Kidney (tissue), 14 donors: Measurements from ENCODE around the gene GARIN1A. TPM values are rescaled to one million over a fixed set of nuclear protein-coding genes. Genes with fewer than 3 reads are reported as not detected.

Source experiments
- DNase-seq, 5 donors: peaks; one replicate each; pipeline ENCODE4 v3.0.0-alpha.2; 2013 to 2020
- FAIRE-seq: peaks from 2 replicates; lab custom pipeline; 2012; peaks lifted over from hg19 to GRCh38; lab: Jason Lieb, UNC
- H3K27ac ChIP-seq, 2 donors: one replicate each; pipeline ENCODE4 v1.7.0; 2013; ENCODE audit warnings: low read depth in 2 of 2, low read length in 2 of 2, inconsistent platforms in 1 of 2
- H3K27me3 ChIP-seq: one replicate; pipeline ENCODE4 v1.7.1; 2013; ENCODE audit warnings: low read length, inconsistent platforms; ENCODE audit not compliant: control insufficient read depth, insufficient read depth
- H3K36me3 ChIP-seq, 3 donors: one replicate each; pipeline versions ENCODE4 v1.7.0 to v1.7.1; 2013; ENCODE audit warnings: low read length in 3 of 3, control low read depth in 1 of 3, inconsistent platforms in 1 of 3; ENCODE audit not compliant: insufficient read depth in 3 of 3, control insufficient read depth in 2 of 3
- H3K4me1 ChIP-seq, 3 donors: one replicate each; pipeline versions ENCODE4 v1.7.0 to v1.7.1; 2013; ENCODE audit warnings: low read length in 3 of 3, inconsistent platforms in 1 of 3, low read depth in 1 of 3; ENCODE audit not compliant: control insufficient read depth in 2 of 3, insufficient read depth in 2 of 3
- H3K4me3 ChIP-seq, 3 donors: one replicate each; pipeline versions ENCODE4 v1.7.0 to v1.8.1; 2013; ENCODE audit warnings: low read length in 3 of 3, control low read depth in 1 of 3, inconsistent platforms in 1 of 3
- H3K9ac ChIP-seq, 3 donors: one replicate each; pipeline versions ENCODE4 v1.7.0 to v1.7.1; 2013; ENCODE audit warnings: low read length in 3 of 3, control low read depth in 1 of 3, inconsistent platforms in 1 of 3
- H3K9me3 ChIP-seq, 3 donors: one replicate each; pipeline versions ENCODE4 v1.7.0 to v1.7.1; 2013; ENCODE audit warnings: low read length in 3 of 3, control low read depth in 1 of 3, inconsistent platforms in 1 of 3; ENCODE audit not compliant: control insufficient read depth in 2 of 3, insufficient read depth in 1 of 3
- intact Hi-C: fragments of 100-400 bp; cut with DNase I; formaldehyde crosslinking; loops from one replicate; pipeline ENCODE4 v1.11.1; 2022
- polyA plus RNA-seq: library from polyadenylated mRNA; stranded (reverse); fragments of 350-450 nt; fragmentation: Illumina TruSeq; extraction: RNeasy Lipid Tissue Mini Kit (QIAGEN cat#74804); gene quantifications from one replicate; pipeline ENCODE4 v1.2.3, GENCODE V29; 2014; ENCODE audit warnings: low read depth, low replicate concordance; ENCODE audit not compliant: insufficient read depth
- total RNA-seq: library from RNA; stranded (reverse); fragmentation: NEBNext Ultra II Directional; extraction: Animal tissue kit (Norgen Biotek cat#: 25700); gene quantifications from one replicate; pipeline ENCODE4 v1.2.1, GENCODE V29; 2021
- TF ChIP-seq, protein P1 (sequence below): IDR thresholded peaks from 3 replicates; pipeline ENCODE4 v1.5.1; 2012; ENCODE audit warnings: mild to moderate bottlenecking, moderate library complexity, borderline replicate concordance; ENCODE audit not compliant: insufficient read depth; ENCODE audit errors: extremely low read depth
- donor health status: control.
- donor health status: control.
- donor health status: control.
- donor health status: control.
- donor health status: control.
- donor health status: DM: yes; HTN: yes; CAD: no.
- donor health status: Normal renal cell carcinoma (clear cell type).

GARIN1A gene
- total and polyA plus RNA-seq, 2 donors from 2014 or later: 1.3 to 2.5 TPM

DNA sequence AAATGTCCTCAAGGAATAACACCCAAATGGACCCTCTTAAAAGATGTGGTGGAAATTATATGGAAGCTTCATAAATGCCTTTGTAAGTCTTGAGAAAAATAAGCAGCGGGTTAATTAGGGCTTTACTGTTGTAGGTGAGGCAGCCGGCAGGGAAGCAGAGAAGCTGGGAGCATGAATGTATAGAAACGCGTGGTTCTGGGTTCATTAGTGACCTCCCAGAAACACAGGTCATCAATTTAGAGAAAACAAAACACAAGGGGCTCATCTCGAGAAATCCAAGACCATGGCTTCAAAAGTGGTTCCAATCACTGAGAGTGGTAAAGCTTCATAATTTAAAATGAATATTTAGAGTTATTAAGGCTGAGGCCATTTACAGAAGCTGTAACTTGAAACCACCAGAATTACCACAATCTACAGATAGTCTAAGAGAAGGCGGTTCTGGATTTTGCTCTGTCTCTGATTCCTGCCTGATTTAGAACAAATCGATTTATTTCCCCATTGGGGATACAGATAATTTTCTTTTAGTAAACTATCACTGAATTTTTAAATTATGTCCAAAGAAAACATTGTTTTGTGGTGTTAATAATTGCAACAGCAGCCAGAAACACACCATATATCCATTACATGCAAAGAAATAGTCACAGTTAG lies 20.7 kb downstream of the GARIN1A start:
- Histone ChIP-seq H3K27me3 (peaks cover under 1% of the 10 kb centered on the region), H3K9ac (no peak overlapping the region), H3K27ac (no peak overlapping the region), H3K9me3 (no peaks in the 10 kb centered on the region), H3K4me1 (no peaks in the 10 kb centered on the region), H3K4me3 (no peak overlapping the region), H3K36me3 (no peaks in the 10 kb centered on the region)
- FAIRE-seq (no peak), DNase-seq (no peak)
- intact Hi-C loops: no loop called here
- TF ChIP-seq, protein P1, sequence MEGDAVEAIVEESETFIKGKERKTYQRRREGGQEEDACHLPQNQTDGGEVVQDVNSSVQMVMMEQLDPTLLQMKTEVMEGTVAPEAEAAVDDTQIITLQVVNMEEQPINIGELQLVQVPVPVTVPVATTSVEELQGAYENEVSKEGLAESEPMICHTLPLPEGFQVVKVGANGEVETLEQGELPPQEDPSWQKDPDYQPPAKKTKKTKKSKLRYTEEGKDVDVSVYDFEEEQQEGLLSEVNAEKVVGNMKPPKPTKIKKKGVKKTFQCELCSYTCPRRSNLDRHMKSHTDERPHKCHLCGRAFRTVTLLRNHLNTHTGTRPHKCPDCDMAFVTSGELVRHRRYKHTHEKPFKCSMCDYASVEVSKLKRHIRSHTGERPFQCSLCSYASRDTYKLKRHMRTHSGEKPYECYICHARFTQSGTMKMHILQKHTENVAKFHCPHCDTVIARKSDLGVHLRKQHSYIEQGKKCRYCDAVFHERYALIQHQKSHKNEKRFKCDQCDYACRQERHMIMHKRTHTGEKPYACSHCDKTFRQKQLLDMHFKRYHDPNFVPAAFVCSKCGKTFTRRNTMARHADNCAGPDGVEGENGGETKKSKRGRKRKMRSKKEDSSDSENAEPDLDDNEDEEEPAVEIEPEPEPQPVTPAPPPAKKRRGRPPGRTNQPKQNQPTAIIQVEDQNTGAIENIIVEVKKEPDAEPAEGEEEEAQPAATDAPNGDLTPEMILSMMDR: no peak

DNA sequence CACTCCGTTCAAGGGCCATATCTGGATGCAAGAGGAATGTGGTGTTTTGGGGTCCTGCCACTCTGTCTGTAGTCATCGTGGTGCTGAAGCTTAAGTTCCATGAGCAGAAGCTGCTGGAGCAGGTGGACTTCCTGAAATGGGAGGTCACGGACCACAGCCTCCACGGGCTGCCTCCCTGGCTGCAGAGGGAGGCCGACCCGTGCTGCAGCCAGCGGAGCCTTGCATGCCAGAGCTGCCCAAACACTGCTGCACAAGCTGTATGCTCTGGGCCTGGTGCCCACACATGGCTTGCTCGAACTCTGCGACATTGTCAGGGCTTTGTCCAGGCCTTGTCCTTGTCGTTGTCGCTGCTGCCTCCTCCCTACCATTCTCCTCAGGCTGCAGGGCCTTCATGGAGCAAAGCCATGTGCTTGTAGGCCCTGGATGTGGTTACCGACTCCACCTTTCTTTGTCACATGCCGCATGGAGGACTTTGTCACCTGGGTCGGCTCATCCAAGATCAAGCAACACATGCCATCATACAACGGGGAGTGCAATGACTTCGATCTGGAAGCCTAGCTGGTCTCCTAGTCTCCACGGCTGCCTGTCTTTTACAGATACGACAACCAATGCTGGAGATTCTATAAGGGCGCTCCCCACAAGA lies 21.4 kb downstream of the GARIN1A start:
- DNase-seq (no peak), FAIRE-seq (no peak)
- no peak overlapping the region for H3K27ac ChIP-seq
- peaks cover 6% of the 10 kb centered on the region for H3K27me3 ChIP-seq
- intact Hi-C loops: no loop called here
- H3K36me3 ChIP-seq: no peaks in the 10 kb centered on the region
- no peaks in the 10 kb centered on the region for H3K9me3 ChIP-seq
- H3K9ac ChIP-seq: no peak overlapping the region
- no peaks in the 10 kb centered on the region for H3K4me1 ChIP-seq
- TF ChIP-seq, protein P1: no peak
- H3K4me3 ChIP-seq: no peak overlapping the region

DNA sequence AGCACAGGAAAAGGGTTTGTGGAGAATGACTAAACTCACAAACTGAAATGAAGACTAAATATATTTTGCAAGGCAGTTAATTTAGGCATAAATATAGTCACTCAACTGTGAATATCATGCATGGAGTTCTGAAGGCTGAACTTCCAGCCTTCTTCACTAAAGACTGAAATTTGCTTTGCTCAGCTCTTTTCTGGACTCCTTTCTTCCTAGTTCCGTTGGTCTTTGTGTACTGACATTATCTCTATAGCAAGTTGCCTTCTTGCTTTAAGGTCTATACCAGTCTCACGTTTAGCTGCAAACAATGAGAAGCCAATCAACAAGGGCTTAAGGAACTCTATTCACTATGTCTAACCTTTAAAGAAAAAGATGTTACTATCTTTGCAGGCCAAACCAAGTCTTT lies 22.6 kb downstream of the GARIN1A start:
- no peak overlapping the region for H3K27ac ChIP-seq
- TF ChIP-seq, protein P1: no peak
- no peaks in the 10 kb centered on the region for H3K9me3 ChIP-seq
- H3K36me3 ChIP-seq: no peaks in the 10 kb centered on the region
- H3K27me3 ChIP-seq: peaks cover 6% of the 10 kb centered on the region
- intact Hi-C loops: no loop called here
- DNase-seq (no peak), FAIRE-seq (no peak)
- no peak overlapping the region for H3K4me3 ChIP-seq
- no peaks in the 10 kb centered on the region for H3K4me1 ChIP-seq
- H3K9ac ChIP-seq: no peak overlapping the region
